Endothelial cell (in vitro differentiated cells): ENCODE results near the gene AKAP7. TPM values are rescaled to one million over a fixed set of nuclear protein-coding genes. Genes with fewer than 3 reads are reported as not detected.

Source experiments
- DNase-seq: peaks from one replicate; pipeline ENCODE4 v3.0.0; 2021; ENCODE audit warnings: low spot score
- H3K27ac Mint-ChIP-seq: one replicate; pipeline ENCODE4 v1.8.0; 2021; ENCODE audit warnings: mixed read lengths, inconsistent platforms; ENCODE audit not compliant: unreplicated experiment
- H3K27me3 Mint-ChIP-seq: one replicate; pipeline ENCODE4 v1.8.0; 2021; ENCODE audit warnings: mild to moderate bottlenecking, moderate library complexity, mixed read lengths, inconsistent platforms; ENCODE audit not compliant: unreplicated experiment
- H3K36me3 Mint-ChIP-seq: one replicate; pipeline ENCODE4 v1.8.0; 2021; ENCODE audit warnings: mild to moderate bottlenecking, low read depth, mixed read lengths, inconsistent platforms; ENCODE audit not compliant: unreplicated experiment
- H3K4me1 Mint-ChIP-seq: one replicate; pipeline ENCODE4 v1.8.0; 2021; ENCODE audit warnings: mild to moderate bottlenecking, mixed read lengths, inconsistent platforms; ENCODE audit not compliant: unreplicated experiment
- H3K4me3 Mint-ChIP-seq: one replicate; pipeline ENCODE4 v1.8.0; 2021; ENCODE audit warnings: mild to moderate bottlenecking, mixed read lengths, inconsistent platforms; ENCODE audit not compliant: unreplicated experiment
- H3K9me3 Mint-ChIP-seq: one replicate; pipeline ENCODE4 v1.8.0; 2021; ENCODE audit warnings: mixed read lengths, inconsistent platforms; ENCODE audit not compliant: unreplicated experiment
- total RNA-seq: library from RNA; stranded (reverse); fragmentation: NEBNext Ultra II Directional; extraction: Animal tissue kit (Norgen Biotek cat#: 25700); gene quantifications from one replicate; pipeline ENCODE4 v1.2.1, GENCODE V29; 2021; ENCODE audit not compliant: unreplicated experiment
- TF ChIP-seq, protein P1 (sequence below): fragments of 200-600 bp; sonication (generic); IDR thresholded peaks from one replicate; pipeline ENCODE4 v1.5.0; 2021; ENCODE audit warnings: antibody characterized with exemption; ENCODE audit not compliant: unreplicated experiment

AKAP7 gene
- total RNA-seq, 1 donor from 2014 or later, result 5.2 TPM

GRCh38 chr6:131172222-131172621 is 37.0 kb downstream of the AKAP7 start:
- Mint-ChIP-seq H3K27me3 (no peaks in the 10 kb centered on the region), H3K27ac (no peak overlapping the region), H3K4me1 (peaks cover 6% of the 10 kb centered on the region), H3K36me3 (no peaks in the 10 kb centered on the region), H3K4me3 (no peak overlapping the region), H3K9me3 (no peaks in the 10 kb centered on the region)
- TF ChIP-seq, protein P1, sequence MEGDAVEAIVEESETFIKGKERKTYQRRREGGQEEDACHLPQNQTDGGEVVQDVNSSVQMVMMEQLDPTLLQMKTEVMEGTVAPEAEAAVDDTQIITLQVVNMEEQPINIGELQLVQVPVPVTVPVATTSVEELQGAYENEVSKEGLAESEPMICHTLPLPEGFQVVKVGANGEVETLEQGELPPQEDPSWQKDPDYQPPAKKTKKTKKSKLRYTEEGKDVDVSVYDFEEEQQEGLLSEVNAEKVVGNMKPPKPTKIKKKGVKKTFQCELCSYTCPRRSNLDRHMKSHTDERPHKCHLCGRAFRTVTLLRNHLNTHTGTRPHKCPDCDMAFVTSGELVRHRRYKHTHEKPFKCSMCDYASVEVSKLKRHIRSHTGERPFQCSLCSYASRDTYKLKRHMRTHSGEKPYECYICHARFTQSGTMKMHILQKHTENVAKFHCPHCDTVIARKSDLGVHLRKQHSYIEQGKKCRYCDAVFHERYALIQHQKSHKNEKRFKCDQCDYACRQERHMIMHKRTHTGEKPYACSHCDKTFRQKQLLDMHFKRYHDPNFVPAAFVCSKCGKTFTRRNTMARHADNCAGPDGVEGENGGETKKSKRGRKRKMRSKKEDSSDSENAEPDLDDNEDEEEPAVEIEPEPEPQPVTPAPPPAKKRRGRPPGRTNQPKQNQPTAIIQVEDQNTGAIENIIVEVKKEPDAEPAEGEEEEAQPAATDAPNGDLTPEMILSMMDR, result no peak
- no peak for DNase-seq

DNA sequence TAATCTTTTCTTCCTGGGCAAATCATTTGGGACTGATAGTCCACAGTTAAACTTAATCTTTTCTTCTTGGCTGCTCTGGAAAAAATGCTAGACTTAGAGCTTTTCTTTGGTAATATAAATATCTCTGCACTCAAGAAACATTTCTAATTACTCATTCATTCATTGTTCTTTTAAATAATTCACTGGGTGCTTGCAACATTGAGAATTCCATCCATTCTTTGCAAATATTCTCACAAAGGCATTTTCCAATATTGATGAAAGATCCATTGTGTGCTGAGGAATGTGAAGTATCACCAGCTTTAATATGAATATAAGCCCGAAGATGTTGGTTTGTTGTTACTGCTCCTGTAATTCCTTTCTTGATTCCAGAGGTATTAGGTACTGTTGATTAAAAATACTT is 38.4 kb downstream of the AKAP7 start:
- no peak overlapping the region for H3K4me3 Mint-ChIP-seq
- no peak overlapping the region for H3K27ac Mint-ChIP-seq
- TF ChIP-seq, protein P1, result no peak
- H3K27me3 Mint-ChIP-seq, result peaks cover 2% of the 10 kb centered on the region
- no peaks in the 10 kb centered on the region for H3K36me3 Mint-ChIP-seq
- no peaks in the 10 kb centered on the region for H3K9me3 Mint-ChIP-seq
- H3K4me1 Mint-ChIP-seq, result peaks cover 6% of the 10 kb centered on the region
- DNase-seq, result no peak

DNA sequence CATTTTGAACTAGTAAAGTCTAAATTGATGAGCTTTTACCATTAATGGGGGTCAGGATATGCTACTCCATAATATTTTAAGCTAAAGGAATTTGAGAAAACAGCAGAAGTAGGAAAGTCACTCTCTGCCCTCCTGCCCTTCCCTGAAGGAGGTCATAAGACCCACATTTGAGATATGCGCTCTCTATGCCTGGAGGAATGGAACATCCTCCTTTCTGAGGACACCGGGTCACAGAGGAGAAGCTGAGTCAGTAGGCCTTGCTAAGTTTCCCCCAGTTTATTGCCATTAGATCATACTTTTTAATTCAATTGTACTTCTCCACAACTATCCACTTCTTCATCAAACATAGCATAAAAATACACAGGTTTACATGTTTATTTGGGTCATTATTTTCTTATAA is 40.3 kb downstream of the AKAP7 start:
- H3K4me1 Mint-ChIP-seq, result peaks cover under 1% of the 10 kb centered on the region
- TF ChIP-seq, protein P1, result no peak

GRCh38 chr6:131177996-131178395 is 42.7 kb downstream of the AKAP7 start:
- Mint-ChIP-seq H3K4me3 (no peak overlapping the region), H3K36me3 (peaks cover 2% of the 10 kb centered on the region), H3K9me3 (no peaks in the 10 kb centered on the region), H3K27ac (no peak overlapping the region), H3K4me1 (peaks cover 2% of the 10 kb centered on the region), H3K27me3 (peaks cover 2% of the 10 kb centered on the region)
- no peak for DNase-seq
- TF ChIP-seq, protein P1, result no peak

More for the DNA sequence above, 40.3 kb downstream of the AKAP7 start:
- no peak for DNase-seq
- no peaks in the 10 kb centered on the region for H3K36me3 Mint-ChIP-seq
- no peak overlapping the region for H3K27ac Mint-ChIP-seq
- no peak overlapping the region for H3K4me3 Mint-ChIP-seq
- H3K9me3 Mint-ChIP-seq, result no peaks in the 10 kb centered on the region
- H3K27me3 Mint-ChIP-seq, result peaks cover 2% of the 10 kb centered on the region

- TF ChIP-seq, protein P1, result peak; percentile 42
- H3K27ac Mint-ChIP-seq, result no peak overlapping the region
- peak; percentile 15 for DNase-seq
These were observed 47.7 kb downstream of the AKAP7 start for GRCh38 chr6:131182991-131183425.

More at GRCh38 chr6:131182991-131183425, 47.7 kb downstream of the AKAP7 start:
- peaks cover 4% of the 10 kb centered on the region for H3K27me3 Mint-ChIP-seq
- H3K4me1 Mint-ChIP-seq, result peaks cover 5% of the 10 kb centered on the region
- no peak overlapping the region for H3K4me3 Mint-ChIP-seq
- no peaks in the 10 kb centered on the region for H3K9me3 Mint-ChIP-seq
- H3K36me3 Mint-ChIP-seq, result peaks cover 10% of the 10 kb centered on the region
